ENCODE measurements around the gene CDC42BPA.

Gene CDC42BPA

GRCh38 chr1:227070638-227071285, 247.5 kb downstream of the CDC42BPA start:
- Mint-ChIP-seq H3K4me1 (peaks cover 3% of the 10 kb centered on the region), H3K36me3 (ENCODE audit: low read depth) (peaks cover 9% of the 10 kb centered on the region), H3K27me3 (ENCODE audit: low read depth) (no peaks in the 10 kb centered on the region), H3K9me3 (no peaks in the 10 kb centered on the region), H3K4me3 (no peak overlapping the region), H3K27ac (no peak overlapping the region)
- no peak for TF ChIP-seq CTCF (IDR thresholded peaks at IDR 0.05; ENCODE audit: unreplicated experiment in 3 of 3)

- no peaks in the 10 kb centered on the region for H3K27me3 Mint-ChIP-seq (ENCODE audit: low read depth)
- no peaks in the 10 kb centered on the region for H3K9me3 Mint-ChIP-seq
- TF ChIP-seq CTCF (IDR thresholded peaks at IDR 0.05; ENCODE audit: unreplicated experiment in 3 of 3), result no peak
- no peak overlapping the region for H3K4me3 Mint-ChIP-seq
- peaks cover 3% of the 10 kb centered on the region for H3K4me1 Mint-ChIP-seq
- H3K27ac Mint-ChIP-seq, result no peak overlapping the region
- peaks cover 18% of the 10 kb centered on the region for H3K36me3 Mint-ChIP-seq (ENCODE audit: low read depth)
Observed at GRCh38 chr1:227069490-227069889, 248.8 kb downstream of the CDC42BPA start.

GRCh38 chr1:227068883-227069282, 249.4 kb downstream of the CDC42BPA start:
- Mint-ChIP-seq H3K27me3 (ENCODE audit: low read depth) (no peaks in the 10 kb centered on the region), H3K9me3 (no peaks in the 10 kb centered on the region), H3K27ac (no peak overlapping the region), H3K36me3 (ENCODE audit: low read depth) (peaks cover 18% of the 10 kb centered on the region), H3K4me3 (no peak overlapping the region), H3K4me1 (peaks cover 3% of the 10 kb centered on the region)
- no peak for TF ChIP-seq CTCF (IDR thresholded peaks at IDR 0.05; ENCODE audit: unreplicated experiment in 3 of 3)

GRCh38 chr1:227066999-227067398, 251.3 kb downstream of the CDC42BPA start:
- Mint-ChIP-seq H3K27me3 (ENCODE audit: low read depth) (no peaks in the 10 kb centered on the region), H3K4me3 (no peak overlapping the region), H3K36me3 (ENCODE audit: low read depth) (peaks cover 21% of the 10 kb centered on the region), H3K9me3 (no peaks in the 10 kb centered on the region), H3K4me1 (no peaks in the 10 kb centered on the region), H3K27ac (no peak overlapping the region)
- no peak for TF ChIP-seq CTCF (IDR thresholded peaks at IDR 0.05; ENCODE audit: unreplicated experiment in 3 of 3)

DNA sequence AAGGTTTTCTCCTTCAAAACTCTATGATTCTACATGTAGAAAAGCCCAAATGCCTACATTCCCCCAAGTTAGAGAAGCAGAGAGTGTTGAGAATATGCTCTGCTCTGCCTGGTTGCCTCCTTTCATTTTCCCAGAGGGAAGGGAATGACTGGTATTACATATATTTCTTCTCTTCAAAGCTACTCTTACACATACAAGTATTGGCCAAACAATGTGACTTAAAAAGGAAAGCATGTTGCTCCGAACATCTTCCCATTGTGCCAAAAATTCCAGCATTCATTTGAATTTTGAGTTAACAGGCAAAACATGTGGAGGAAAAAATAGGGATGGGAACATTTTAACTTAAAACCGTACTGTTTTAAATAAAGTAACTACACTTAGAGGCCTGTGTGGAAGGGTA, 253.0 kb downstream of the CDC42BPA start:
- Mint-ChIP-seq H3K9me3 (peaks cover 5% of the 10 kb centered on the region), H3K27me3 (ENCODE audit: low read depth) (no peaks in the 10 kb centered on the region), H3K27ac (no peak overlapping the region), H3K4me3 (no peak overlapping the region), H3K36me3 (ENCODE audit: low read depth) (peaks cover 36% of the 10 kb centered on the region), H3K4me1 (no peaks in the 10 kb centered on the region)
- TF ChIP-seq CTCF (IDR thresholded peaks at IDR 0.05; ENCODE audit: unreplicated experiment in 3 of 3), result no peak

DNA sequence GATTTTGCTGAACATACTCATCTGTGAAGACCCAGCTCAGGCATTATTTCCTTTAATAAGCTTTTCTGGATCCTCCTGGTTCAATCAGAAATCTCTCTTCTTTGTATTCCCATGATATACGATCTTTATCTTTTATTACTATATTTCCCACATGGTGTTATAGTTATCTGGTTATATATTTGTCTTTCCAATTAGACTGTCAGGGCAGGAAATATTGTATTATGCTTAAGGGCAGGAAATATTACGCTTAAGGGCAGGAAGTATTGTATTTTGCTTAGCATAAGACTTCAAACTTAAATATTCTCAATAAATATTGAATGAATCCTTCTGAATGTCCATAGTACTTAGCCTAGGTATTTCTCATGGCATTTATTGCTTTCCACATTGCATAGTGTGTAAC, 256.0 kb downstream of the CDC42BPA start:
- no peaks in the 10 kb centered on the region for H3K4me1 Mint-ChIP-seq
- no peak overlapping the region for H3K4me3 Mint-ChIP-seq
- TF ChIP-seq CTCF (IDR thresholded peaks at IDR 0.05; ENCODE audit: unreplicated experiment in 3 of 3), result no peak
- peak overlapping the region in 1 of 3 experiments; percentile 26 for H3K27ac Mint-ChIP-seq
- H3K9me3 Mint-ChIP-seq, result peaks cover 14% of the 10 kb centered on the region
- no peaks in the 10 kb centered on the region for H3K27me3 Mint-ChIP-seq (ENCODE audit: low read depth)
- peaks cover 42% of the 10 kb centered on the region for H3K36me3 Mint-ChIP-seq (ENCODE audit: low read depth)
